ENCODE measurements around the gene DUSP15. TPM values are rescaled to one million over a fixed set of nuclear protein-coding genes. Genes with fewer than 3 reads are reported as not detected.
"Not testable (repeated sequence)": the region's sequence is repeated elsewhere in the genome, so short reads cannot be mapped to it uniquely, and the experiment has no call there.

The DUSP15 gene
- total RNA-seq, 1 donor from 2014 or later = 5.1 TPM

GRCh38 chr20:31830406-31830981, 39.8 kb downstream of the DUSP15 start:
- Histone ChIP-seq H3K36me3 (no peaks in the 10 kb centered on the region), H3K9me3 (replicated peaks) (no peaks in the 10 kb centered on the region), H3K4me3 (no peak overlapping the region), H3K27ac (replicated peaks) (no peak overlapping the region), H3K4me1 (peaks cover 5% of the 10 kb centered on the region), H3K27me3 (ENCODE audit: low read depth) (no peaks in the 10 kb centered on the region)
- no peak for DNase-seq
- TF ChIP-seq CTCF (IDR thresholded peaks at IDR 0.05; ENCODE audit: borderline replicate concordance) = no peak
- intact Hi-C loops (cut with micrococcal nuclease) = no loop called here

- intact Hi-C loops (cut with micrococcal nuclease) = no loop called here
- no peak overlapping the region for H3K27ac ChIP-seq (replicated peaks)
- TF ChIP-seq CTCF (IDR thresholded peaks at IDR 0.05; ENCODE audit: borderline replicate concordance) = no peak
- H3K27me3 ChIP-seq (ENCODE audit: low read depth) = no peaks in the 10 kb centered on the region
- H3K4me1 ChIP-seq = no peaks in the 10 kb centered on the region
- no peaks in the 10 kb centered on the region for H3K36me3 ChIP-seq
- H3K4me3 ChIP-seq = no peak overlapping the region
- no peak for DNase-seq
- no peaks in the 10 kb centered on the region for H3K9me3 ChIP-seq (replicated peaks)
Observed at GRCh38 chr20:31829731-31830130, 40.6 kb downstream of the DUSP15 start.

- H3K36me3 ChIP-seq; DNase-seq; H3K4me3 ChIP-seq; H3K4me1 ChIP-seq; H3K27ac ChIP-seq (replicated peaks); intact Hi-C loops (cut with micrococcal nuclease); H3K9me3 ChIP-seq (replicated peaks); H3K27me3 ChIP-seq (ENCODE audit: low read depth): not testable (repeated sequence)
Observed at GRCh38 chr20:31828016-31828415, 42.3 kb downstream of the DUSP15 start.

GRCh38 chr20:31827059-31827458, 43.3 kb downstream of the DUSP15 start:
- no peak overlapping the region for H3K4me3 ChIP-seq
- intact Hi-C loops (cut with micrococcal nuclease) = no loop called here
- no peaks in the 10 kb centered on the region for H3K27me3 ChIP-seq (ENCODE audit: low read depth)
- no peaks in the 10 kb centered on the region for H3K9me3 ChIP-seq (replicated peaks)
- no peaks in the 10 kb centered on the region for H3K36me3 ChIP-seq
- DNase-seq = no peak
- no peak for TF ChIP-seq CTCF (IDR thresholded peaks at IDR 0.05; ENCODE audit: borderline replicate concordance)
- H3K27ac ChIP-seq (replicated peaks) = no peak overlapping the region
- peaks cover 12% of the 10 kb centered on the region for H3K4me1 ChIP-seq

- Histone ChIP-seq H3K36me3 (no peaks in the 10 kb centered on the region), H3K27ac (replicated peaks) (no peak overlapping the region), H3K27me3 (ENCODE audit: low read depth) (no peaks in the 10 kb centered on the region), H3K9me3 (replicated peaks) (no peaks in the 10 kb centered on the region), H3K4me3 (no peak overlapping the region), H3K4me1 (peaks cover 14% of the 10 kb centered on the region)
- intact Hi-C loops (cut with micrococcal nuclease) = no loop called here
- no peak for TF ChIP-seq CTCF (IDR thresholded peaks at IDR 0.05; ENCODE audit: borderline replicate concordance)
- no peak for DNase-seq
Observed at GRCh38 chr20:31826074-31826473, 44.3 kb downstream of the DUSP15 start.

- no peaks in the 10 kb centered on the region for H3K27me3 ChIP-seq (ENCODE audit: low read depth)
- H3K27ac ChIP-seq (replicated peaks) = no peak overlapping the region
- no peak for DNase-seq
- H3K4me3 ChIP-seq = no peak overlapping the region
- no peak for TF ChIP-seq CTCF (IDR thresholded peaks at IDR 0.05; ENCODE audit: borderline replicate concordance)
- intact Hi-C loops (cut with micrococcal nuclease) = no loop called here
- H3K4me1 ChIP-seq = peaks cover 15% of the 10 kb centered on the region
- H3K9me3 ChIP-seq (replicated peaks) = no peaks in the 10 kb centered on the region
- H3K36me3 ChIP-seq = no peaks in the 10 kb centered on the region
Observed at GRCh38 chr20:31824554-31825313, 45.6 kb downstream of the DUSP15 start.

Data from left ventricle myocardium inferior (tissue), 1 donor.